Activated naive CD4-positive, alpha-beta T cell (primary cell): ENCODE measurements around the gene DNHD1.

ENCODE experiments used
- DNase-seq, 4 experiments: peaks; one replicate each; lab custom pipeline; 2025; lab: John Stamatoyannopoulos, UW

The DNHD1 gene

GRCh38 chr11:6563121-6563619 lies 66.1 kb downstream of the DNHD1 start:
- no peak for DNase-seq

- no peak for DNase-seq
Observed at GRCh38 chr11:6563667-6564066, 66.6 kb downstream of the DNHD1 start.

DNA sequence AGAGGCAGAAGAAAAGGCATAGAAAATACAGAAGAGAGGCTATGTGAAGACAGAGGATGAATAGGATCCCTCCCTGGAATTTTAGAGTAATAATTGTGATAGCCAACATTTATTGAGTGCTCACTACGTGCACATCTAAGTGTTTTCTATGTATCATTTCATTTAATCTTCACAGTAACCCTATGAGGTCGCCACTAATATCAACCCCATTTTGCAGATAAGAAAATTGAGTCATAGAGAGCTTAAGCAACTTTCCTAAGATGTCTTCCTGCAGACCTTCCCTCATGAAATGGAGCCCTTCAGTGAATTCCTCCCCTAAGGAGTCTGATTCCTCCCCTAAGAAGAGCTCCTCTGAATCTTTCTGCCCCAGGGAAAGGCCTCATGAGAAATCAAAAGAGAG lies 68.2 kb downstream of the DNHD1 start:
- DNase-seq = no peak

- DNase-seq = no peak
Observed at GRCh38 chr11:6565988-6566703, 69.1 kb downstream of the DNHD1 start.

- DNase-seq = no peak
Observed at GRCh38 chr11:6566704-6567370, 69.8 kb downstream of the DNHD1 start.

DNA sequence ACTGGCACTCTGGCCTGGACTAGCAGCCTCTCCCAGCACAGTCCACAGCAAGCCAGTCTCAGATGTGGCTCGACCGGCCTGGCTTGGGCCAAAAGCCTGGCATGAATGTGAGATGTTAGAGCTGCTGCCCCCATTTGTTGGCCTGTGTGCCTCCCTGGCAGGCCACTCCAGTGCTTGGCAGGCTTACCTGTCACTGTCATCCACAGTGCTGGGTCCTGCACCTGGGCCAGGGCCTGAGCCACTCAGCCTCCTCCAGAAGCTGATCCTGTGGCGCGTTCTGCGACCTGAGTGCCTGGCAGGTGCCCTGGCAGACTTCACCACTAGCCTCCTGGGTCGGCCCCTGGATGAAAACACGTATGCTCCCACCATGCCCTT lies 70.3 kb downstream of the DNHD1 start:
- no peak for DNase-seq

DNA sequence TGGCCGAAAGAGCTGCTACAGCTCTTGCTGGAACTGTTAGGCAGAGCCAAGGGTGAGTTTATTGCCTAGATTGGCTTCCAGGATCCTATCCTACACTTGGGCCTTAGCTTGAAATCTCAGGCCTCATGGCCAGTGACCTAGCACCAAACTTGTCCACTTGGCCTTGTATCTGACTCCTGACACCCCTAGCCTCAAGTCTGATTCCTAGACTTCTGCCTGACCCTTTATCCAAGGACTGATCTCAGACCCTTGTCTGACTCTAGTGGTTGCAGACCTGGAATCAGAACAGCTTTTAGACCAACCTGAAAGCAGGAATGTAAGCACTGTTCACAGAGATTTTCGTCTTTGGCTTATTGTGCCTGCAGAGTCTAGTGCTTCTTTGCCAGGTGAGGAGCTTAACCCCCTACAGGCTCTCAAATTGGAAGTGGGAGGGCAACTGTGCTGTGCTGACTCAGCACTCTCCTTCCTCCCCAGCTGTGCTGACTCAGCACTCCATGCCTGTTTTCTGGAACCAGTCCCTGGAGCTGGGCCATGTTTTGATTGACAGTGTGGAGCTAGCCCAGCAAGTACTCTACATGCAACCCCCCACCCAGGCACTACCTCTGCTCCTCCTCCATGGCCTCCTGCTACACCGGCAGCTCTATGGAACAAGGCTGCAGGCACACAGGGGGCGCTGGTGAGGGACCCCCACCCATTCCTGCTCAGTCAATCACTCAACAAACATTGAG lies 71.3 kb downstream of the DNHD1 start:
- DNase-seq = no peak

DNA sequence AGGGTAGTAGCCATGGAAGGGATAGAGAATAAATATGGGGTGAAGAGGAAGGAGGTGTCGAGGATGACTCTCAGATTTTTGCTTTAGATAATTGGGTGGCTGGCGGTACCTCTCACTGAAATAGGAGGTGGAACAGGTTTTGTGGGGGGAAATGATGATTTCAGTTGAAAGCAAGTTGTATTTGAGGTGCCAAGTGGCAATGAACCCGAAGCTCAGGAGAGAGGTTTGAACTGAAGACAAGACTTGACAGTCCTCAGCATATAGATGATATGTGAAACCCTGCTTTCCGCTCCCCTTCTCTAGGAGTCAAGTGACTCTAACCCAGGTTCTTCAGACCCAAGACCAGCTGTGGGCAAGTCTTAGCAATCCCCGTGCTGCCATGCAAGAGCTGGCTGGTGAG lies 72.6 kb downstream of the DNHD1 start:
- no peak for DNase-seq

GRCh38 chr11:6570691-6571427 lies 73.8 kb downstream of the DNHD1 start:
- DNase-seq = no peak

GRCh38 chr11:6571434-6572008 lies 74.4 kb downstream of the DNHD1 start:
- DNase-seq = no peak

DNA sequence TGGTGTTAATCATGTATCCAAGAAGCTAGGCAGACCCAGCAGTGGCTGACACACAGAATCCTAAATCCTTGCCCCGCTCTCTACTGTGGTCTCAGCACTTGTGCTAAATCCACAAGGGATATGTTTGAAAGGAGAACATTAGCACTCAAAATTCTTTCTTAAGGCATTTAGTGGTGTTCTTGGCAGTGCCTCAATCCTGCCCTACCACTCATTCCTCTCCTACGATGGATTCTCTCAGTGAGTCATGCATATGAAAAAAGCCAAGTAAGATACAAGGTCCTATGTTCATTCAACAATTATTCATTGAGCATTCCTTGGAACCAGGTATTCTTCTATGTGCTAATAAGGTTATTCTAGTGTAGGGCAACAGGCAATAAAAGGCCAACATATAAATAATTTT lies 75.1 kb downstream of the DNHD1 start:
- DNase-seq = no peak

DNA sequence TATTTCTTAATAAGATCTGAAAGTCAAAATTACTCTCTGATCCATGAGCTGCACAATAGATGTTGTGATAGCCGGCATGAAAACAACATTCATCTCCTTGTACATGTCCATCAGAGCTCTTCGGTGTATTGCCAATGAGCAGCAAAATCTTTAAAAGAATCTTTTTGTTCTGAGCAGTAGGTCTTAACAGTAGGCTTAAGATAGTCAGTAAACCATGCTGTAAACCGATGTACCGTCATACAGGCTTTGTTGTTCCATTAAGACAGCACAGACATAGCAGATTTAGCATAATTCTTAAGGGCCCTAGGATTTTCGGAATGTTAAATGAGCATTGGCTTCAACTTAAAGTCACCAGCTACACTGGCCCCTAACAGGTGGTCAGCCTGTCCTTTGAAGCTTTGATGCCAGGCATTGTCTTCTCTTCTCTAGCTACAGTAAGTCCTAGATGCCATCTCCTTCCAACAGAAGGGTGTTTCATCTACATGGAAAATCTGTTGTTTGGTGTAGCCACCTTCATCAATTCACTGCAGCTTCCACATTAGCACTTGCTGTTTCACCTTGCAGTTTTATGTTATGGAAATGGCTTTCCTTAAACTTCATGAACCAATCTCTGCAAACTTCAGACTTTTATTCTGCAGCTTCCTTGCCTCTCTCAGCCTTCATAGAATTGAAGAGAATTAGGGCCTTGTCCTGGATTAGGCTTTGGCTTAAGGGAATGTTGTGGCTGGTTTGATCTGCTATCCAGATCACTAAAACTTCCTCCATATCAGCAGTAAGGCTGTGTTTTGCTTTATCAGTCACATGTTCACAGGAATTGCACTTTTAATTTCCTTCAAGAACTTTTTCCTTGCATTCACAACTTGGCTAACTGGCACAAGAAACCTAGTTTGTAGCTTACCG lies 78.0 kb downstream of the DNHD1 start:
- DNase-seq = no peak

DNA sequence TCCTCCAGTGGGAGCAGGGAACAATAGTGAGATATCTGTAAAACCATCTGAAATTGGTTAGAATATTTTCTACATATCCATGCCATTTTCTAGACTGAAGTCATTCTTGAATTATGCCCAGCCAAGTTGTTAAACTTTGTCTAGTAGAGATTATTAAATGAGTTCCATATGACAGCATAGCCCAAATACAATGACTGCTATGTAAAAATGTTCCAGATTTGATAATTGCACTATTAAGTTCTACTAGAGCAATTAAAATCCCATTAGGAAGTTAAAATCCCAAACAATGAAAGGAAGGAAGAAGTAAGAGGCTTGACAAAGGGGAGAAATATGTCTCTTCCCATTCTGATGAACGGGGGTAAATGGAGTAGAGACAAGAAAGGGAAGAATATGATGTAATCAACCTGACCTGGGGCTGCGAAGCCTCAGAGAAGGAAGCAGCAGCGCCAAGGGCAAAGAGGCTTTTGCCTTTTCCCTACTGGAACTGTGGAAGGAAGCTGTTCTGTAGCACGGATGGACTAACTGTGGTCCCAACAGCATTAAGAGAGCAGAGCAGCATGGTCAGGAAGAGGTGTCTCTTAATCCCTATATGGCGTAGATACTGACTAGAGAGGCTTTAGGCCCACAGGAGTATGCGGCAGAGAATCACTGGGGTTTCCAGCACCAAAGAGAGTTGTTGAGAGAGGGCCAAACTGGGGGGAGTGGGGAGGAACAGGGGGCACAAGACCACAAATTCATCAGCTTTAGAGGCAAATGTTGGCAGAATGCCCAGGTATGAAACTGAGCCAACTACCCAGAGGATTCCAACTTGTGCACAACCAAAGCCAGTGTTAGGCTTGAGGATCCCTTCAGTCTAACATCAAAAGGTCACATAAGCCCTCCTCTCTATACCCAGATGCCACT lies 79.6 kb downstream of the DNHD1 start:
- DNase-seq = no peak

- no peak for DNase-seq
Observed at GRCh38 chr11:6578134-6578533, 81.1 kb downstream of the DNHD1 start.

- DNase-seq = no peak
Observed at GRCh38 chr11:6579681-6580080, 82.6 kb downstream of the DNHD1 start.

- DNase-seq = no peak
Observed at GRCh38 chr11:6583584-6583983, 86.5 kb downstream of the DNHD1 start.

DNA sequence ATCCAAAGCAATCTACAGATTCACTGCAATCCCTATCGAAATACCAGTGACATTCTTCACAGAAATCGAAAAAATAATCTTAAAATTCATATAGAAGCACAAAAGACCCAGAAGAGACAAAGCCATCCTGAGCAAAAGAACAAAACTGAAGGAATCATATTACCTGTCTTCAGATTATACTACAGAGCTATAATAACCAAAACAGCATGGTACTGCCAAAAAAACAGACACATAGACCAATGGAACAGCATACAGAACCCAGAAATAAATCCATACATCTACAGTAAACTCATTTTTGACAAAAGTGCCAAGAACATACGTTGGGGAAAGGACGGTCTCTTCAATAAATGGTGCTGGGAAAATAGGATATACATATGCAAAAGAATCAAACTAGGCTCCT lies 87.4 kb downstream of the DNHD1 start:
- DNase-seq = no peak

DNA sequence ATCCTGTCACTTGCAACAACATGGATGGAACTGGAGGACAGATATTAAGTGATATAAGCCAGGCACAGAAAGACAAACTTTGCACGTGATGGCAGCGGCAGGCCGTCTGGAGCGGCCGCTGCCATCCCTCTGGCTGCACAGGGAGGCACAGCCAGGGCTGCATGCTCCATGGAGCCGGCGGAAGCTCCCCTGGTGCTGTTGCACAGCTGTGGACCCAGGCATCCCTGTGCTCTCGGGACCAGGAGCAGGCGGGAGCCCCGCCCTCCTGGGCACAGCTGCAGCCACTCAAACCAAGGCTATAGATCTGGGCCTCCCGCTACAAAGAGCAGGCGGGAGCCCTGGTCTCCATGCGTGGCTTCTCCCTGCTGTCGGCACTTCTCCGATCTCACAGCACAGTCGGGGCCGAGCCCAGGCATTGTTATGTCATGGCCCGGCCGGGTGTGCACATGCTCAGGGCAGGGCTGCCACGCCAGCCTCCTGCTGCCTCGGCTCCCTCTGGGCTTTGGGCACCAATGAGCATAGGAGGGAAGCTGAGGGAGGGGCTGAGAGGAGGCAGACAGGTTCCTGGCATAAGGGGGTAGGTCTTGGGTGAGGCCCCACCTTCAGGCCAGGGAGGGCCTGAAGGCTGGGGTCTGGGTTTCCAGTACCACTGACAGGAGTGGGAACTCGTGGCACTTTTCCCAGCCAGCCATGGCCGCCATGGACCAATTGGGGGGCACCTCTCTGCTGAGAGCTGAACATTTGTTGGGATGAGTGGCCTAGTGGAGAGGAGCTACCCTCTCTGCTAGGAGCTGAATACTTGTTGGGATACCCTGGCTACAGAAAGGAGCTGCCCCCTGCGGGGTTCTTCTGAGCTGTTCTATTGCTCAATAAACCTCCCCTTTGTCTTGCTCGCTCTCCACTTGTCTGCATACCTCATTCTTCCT lies 89.6 kb downstream of the DNHD1 start:
- DNase-seq = no peak
